MG63 (cell line): ENCODE measurements around the gene LRRC49. TPM values are rescaled to one million over a fixed set of nuclear protein-coding genes. Genes with fewer than 3 reads are reported as not detected.
A peak's percentile ranks its signal among the peaks of the same experiment; 100 is the strongest.
"Not testable (repeated sequence)": the region's sequence is repeated elsewhere in the genome, so short reads cannot be mapped to it uniquely, and the experiment has no call there.

Experiments
- DNase-seq: peaks from one replicate; pipeline ENCODE4 v3.0.0-alpha.2; 2020
- H3K27me3 ChIP-seq: fragments of 250-450 bp; sonication (Bioruptor Pico); 2 replicates; pipeline ENCODE4 v1.5.1; 2020; ENCODE audit warnings: mild to moderate bottlenecking, moderate library complexity
- H3K36me3 ChIP-seq: fragments of 250-450 bp; sonication (Bioruptor Pico); 2 replicates; pipeline ENCODE4 v1.5.1; 2020; ENCODE audit warnings: mild to moderate bottlenecking, moderate library complexity
- H3K4me3 ChIP-seq: fragments of 250-450 bp; sonication (Bioruptor Pico); 2 replicates; pipeline ENCODE4 v1.5.1; 2020; ENCODE audit warnings: mild to moderate bottlenecking, moderate library complexity
- H3K9me3 ChIP-seq: fragments of 250-450 bp; sonication (Bioruptor Pico); 2 replicates; pipeline ENCODE4 v1.5.1; 2020; ENCODE audit warnings: mild to moderate bottlenecking, moderate library complexity
- total RNA-seq: library from RNA; depleted of rRNA; stranded (reverse); fragments of >200 nt; shearing (Covaris generic); gene quantifications from 2 replicates; pipeline ENCODE4 v1.2.3, GENCODE V29; 2014; ENCODE audit warnings: low replicate concordance; rRNA removed

The LRRC49 gene, protein sequence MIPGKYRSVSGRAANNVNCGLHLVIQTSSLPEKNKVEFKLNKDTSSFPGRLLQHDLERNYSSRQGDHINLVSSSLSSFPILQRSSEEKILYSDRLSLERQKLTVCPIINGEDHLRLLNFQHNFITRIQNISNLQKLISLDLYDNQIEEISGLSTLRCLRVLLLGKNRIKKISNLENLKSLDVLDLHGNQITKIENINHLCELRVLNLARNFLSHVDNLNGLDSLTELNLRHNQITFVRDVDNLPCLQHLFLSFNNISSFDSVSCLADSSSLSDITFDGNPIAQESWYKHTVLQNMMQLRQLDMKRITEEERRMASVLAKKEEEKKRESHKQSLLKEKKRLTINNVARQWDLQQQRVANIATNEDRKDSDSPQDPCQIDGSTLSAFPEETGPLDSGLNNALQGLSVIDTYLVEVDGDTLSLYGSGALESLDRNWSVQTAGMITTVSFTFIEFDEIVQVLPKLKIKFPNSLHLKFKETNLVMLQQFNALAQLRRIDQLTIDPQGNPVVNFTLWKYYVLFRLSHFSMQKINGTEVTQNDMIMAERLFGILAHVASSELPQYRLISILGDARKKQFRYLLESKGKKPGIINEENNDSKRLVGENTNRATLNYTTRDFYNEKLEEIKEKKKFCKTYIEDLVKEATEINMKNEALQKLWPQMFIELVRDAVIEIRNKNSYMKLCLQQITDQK
- 8.3 and 18.1 TPM in 2 replicates for total RNA-seq

DNA sequence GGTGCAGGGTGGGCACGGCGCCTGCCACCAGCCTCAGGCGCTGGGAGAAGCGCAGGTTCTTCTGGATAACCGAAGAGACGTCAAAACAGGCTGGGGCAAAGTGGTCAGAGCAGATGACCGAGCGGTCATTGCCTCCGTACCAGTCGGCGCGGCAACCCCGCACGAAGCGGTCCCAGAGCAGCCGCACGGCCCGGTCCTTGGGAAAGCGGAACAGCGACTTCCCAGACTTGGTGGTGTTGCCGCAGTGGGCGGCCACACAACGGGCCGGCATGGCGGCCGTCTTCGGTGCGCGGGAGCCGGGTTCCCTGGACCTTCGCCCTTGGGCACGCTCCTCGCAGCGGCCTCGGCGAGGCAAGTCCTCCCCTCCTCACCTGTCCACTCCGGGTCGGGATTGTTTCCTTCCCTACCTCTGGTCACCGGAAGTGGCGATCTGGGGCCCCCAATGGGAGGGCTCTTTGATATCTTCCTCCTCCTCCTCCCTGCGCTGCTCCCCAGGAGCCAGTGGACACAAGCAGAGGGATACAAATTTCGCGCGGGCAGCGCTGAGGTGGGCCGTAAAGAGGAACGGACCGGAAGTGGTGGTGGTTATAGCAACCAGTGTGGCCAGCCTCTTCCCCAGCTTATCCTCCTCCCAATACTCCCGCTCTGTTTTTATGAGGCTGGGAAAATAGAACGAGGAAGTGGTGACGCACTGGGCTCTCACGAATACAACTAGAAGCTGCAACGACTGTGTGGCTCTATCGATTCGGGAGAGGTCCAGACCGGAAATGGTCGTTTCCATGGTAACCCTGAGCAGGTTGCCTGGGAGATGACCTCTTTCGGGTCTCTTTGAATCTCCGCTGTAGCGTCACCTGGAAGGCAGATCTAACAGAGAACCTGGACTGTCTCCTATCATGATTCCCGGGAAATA is at the start of gene LRRC49, which contains the start of gene THAP10:
Gene LRRC49 (plus strand): TSS at position 825 of the 910 bp plus-strand sequence. CDS start 69 bp downstream, at position 894.
Gene THAP10 (minus strand): TSS at position 432 of the 910 bp plus-strand sequence. CDS start 161 bp downstream, at position 271.
- Histone ChIP-seq H3K9me3 (no peaks in the 10 kb centered on the region), H3K36me3 (peaks cover 4% of the 10 kb centered on the region; the same call in 1 of the 2 replicates), H3K27me3 (no peaks in the 10 kb centered on the region), H3K4me3 (peak within 1 kb of the TSS; percentile 81)
- peak; percentile 94 for DNase-seq

DNA sequence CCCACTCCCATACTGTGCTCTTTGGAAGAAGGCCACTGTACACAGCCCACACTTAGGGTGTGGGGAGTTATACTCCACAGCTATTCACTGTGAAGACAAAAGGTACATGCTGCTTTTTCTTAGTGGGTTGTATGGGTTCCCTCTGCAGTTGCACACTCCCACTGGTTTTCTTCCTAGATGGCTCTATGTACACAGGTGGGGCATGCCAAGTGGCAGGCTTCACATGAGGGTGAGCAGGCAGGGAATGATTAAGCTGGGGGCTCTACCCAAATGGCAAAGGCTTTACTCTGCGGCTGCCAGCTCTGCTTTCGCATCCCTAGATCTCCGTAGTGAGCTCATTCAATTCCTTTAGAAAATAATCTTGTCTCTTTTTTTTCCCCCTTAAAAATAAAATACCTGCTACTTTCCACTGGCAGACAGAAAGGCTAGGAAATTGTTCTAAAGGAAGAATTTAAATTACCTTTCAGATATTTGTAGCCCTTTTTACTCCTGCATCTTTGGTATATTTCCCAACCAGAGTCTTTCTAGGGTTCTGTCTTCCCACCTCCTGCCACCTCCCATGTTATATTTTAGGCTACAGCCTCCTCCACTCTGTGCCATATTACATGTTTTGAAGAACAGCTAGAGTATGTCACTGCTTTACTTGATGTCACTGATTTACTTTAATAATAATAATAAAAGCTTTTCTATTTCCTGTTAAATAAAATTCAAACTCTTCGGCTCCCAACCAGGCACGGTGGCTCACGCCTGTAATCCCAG is 46.8 kb upstream of the LRRC49 start:
- no peak overlapping the region for H3K4me3 ChIP-seq
- H3K9me3 ChIP-seq: no peaks in the 10 kb centered on the region
- no peak for DNase-seq
- peaks cover 36% of the 10 kb centered on the region for H3K36me3 ChIP-seq
- H3K27me3 ChIP-seq: no peaks in the 10 kb centered on the region

DNA sequence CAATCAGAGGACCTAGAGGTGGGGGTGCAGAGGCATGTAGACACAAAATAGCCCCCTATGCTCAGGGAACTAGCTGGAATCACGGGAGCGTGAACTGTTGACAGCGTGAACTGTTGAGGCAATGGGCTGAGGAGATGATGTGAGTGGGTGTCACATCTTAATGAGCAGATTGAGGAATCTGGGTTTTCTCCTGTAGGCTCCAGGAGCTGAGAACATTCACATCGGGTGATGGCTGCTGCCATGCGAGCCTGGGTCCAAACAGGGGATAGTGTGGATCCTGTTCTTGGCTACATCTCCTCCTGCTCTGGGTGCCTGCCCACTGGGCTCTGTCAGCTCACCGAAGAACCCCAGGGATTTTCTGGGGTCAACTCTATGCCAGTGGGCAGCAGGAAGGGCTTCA is 40.7 kb upstream of the LRRC49 start:
- Histone ChIP-seq H3K27me3 (no peaks in the 10 kb centered on the region), H3K4me3 (peak overlapping the region; percentile 68; the same call in 1 of the 2 replicates), H3K9me3 (no peaks in the 10 kb centered on the region)

DNA sequence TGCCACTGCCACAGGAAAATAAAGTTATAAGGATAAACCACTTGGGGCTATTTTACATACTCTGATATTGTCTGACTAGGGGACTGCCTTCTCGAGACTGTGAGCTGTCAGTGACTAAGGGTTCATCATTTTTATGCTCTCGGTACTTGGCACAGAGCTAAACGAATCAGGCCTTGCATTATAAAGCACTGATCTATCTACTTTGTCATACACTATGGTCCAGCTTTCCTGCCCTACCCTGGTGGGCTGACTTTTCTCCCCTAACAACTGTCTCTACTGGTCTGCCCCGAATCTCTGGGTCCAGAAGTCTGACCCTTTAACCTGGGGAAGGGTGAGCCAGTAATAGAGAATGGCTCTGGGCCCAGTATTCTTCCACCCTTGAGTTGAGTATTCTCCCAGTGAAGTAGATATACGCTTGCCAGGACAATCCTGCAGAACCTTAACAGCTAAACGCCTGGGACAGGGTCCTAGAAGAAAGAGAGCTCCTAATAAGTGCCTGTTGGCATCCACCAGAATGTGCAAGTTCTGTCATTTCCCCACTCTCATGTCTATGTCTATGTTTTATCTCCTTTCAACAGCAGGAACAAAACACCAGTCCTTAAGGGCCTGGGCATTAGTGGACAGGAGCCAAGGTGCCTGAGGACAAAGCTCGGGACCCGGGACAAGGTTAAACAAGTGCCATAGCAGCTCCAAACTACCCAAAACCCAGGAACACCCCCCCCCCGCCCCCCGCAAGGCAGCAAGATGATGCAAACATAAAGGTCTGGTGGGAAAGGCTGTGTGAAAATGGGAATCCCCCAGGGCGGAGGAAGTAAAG is 39.9 kb upstream of the LRRC49 start:
- DNase-seq: no peak
- no peaks in the 10 kb centered on the region for H3K27me3 ChIP-seq
- no peaks in the 10 kb centered on the region for H3K9me3 ChIP-seq
- H3K4me3 ChIP-seq: peak overlapping the region; percentile 68
- peaks cover 31% of the 10 kb centered on the region for H3K36me3 ChIP-seq

More for the DNA sequence above, 40.7 kb upstream of the LRRC49 start:
- peaks cover 34% of the 10 kb centered on the region for H3K36me3 ChIP-seq
- no peak for DNase-seq

DNA sequence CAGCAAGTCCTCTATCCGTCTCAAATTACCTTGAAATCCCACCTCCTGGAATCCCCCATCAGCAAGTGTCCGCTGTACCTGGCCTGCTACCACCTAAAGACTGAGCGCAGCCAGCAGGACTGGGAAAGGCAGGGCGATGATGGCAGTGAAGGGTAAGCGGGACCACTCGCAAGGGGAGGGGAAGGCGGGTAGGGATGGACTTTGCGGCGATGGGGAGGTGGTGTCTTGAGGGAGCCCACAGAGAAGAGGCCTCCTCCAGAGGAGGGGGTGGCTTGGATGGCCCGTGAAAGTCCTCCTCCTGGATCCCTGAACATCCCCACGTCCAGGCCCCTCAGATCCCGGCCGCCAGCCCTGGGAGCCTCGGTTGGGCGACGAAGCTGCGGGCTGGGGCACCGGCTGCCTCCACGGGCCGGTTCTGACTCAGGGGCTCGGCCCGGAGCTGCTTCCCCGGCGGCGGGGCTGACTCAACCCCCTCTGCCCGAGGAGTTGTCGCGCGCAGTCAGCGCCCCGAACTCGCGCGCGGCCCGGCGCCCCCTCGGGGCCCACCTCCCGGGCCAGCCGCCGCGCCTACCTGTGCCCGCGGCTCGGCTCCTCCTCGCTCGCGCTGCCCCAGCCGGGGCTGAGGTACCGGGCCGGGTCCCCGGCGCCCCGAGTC is 39.2 kb upstream of the LRRC49 start:
- H3K36me3 ChIP-seq: peaks cover 30% of the 10 kb centered on the region

DNA sequence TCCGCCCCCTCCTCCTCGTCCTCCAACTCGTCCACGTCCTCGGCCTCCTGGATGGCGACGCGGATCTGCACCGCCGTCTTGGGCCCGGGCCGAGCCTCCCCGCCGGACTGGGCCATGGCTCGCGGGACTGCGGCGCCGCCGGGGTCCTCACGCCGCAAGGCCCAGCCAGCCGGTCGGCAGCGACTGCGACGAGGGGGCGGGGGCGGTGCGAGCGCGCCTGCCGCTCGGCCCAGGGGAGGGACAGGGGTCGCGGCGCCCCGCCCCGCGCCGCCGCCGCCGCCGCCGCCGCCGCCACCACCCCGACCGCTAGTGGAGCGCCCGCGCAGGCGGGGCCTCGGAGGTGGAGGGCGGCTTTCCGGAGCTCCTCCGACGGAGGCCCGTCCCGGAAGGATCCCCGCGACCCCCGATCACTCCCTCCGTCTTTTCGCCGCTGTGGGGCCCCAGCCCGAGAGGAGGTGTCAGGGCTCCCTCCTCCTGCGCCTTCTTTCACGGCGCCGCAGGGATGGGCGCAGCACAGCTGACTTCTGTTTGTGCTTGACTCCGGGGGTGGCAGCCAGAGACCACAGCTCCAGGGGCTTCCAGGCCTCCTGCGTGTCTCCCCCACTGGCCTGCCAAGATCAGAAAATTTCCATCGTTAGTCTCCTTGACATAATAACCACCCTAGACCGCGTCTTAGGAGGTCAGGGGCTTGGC is 38.5 kb upstream of the LRRC49 start, which contains the start of gene LARP6:
Gene LARP6 (minus strand): TSS at position 185 of the 693 bp plus-strand sequence. CDS start 69 bp downstream, at position 116.
- Histone ChIP-seq H3K27me3 (no peaks in the 10 kb centered on the region), H3K4me3 (peak within 1 kb of the TSS; percentile 68), H3K9me3 (no peaks in the 10 kb centered on the region), H3K36me3 (peaks cover 30% of the 10 kb centered on the region)
- peak; percentile 74 for DNase-seq

More for the DNA sequence above, 39.2 kb upstream of the LRRC49 start:
- H3K27me3 ChIP-seq: no peaks in the 10 kb centered on the region
- H3K9me3 ChIP-seq: no peaks in the 10 kb centered on the region
- DNase-seq: peak; percentile 60
- peak overlapping the region; percentile 68 for H3K4me3 ChIP-seq

DNA sequence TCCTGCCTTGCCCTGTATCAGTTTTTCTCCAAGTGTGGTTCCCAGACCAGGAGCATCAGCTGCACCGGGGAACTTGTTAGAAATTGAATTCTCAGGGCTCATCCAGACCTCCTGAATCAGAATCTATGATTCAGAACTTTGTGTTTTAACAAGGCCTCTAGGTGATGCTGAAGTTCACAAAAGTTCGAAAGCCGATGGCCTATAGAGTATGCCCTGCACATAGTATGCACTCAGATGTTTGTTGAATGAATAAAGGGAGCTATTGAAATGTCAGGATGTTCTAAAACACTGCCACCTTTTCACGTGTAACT is 38.0 kb upstream of the LRRC49 start:
- Histone ChIP-seq H3K9me3 (no peaks in the 10 kb centered on the region), H3K36me3 (peaks cover 25% of the 10 kb centered on the region), H3K27me3 (no peaks in the 10 kb centered on the region), H3K4me3 (peak overlapping the region; percentile 68)
- DNase-seq: peak; percentile 37

DNA sequence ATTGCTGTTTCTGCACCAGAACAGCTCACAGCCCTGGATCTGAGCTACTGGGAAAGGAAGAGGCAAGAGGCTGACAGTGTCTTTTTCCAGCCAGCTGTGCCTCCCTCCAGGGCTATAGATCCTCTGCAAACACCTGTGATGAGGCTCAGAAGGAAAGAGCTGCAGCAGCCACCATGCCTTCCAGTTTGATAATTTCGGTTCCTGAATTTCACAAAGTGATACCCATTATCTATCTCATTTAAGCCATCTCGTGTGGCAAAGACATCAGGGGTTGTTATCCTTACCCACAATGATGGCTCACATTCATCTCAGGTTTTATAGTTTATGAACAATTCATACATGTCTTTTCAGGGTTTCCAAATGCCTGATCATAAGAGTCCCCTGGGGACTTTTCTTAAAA is 36.9 kb upstream of the LRRC49 start:
- Histone ChIP-seq H3K27me3 (no peaks in the 10 kb centered on the region), H3K4me3 (no peak overlapping the region), H3K9me3 (no peaks in the 10 kb centered on the region), H3K36me3 (peaks cover 14% of the 10 kb centered on the region)
- no peak for DNase-seq

DNA sequence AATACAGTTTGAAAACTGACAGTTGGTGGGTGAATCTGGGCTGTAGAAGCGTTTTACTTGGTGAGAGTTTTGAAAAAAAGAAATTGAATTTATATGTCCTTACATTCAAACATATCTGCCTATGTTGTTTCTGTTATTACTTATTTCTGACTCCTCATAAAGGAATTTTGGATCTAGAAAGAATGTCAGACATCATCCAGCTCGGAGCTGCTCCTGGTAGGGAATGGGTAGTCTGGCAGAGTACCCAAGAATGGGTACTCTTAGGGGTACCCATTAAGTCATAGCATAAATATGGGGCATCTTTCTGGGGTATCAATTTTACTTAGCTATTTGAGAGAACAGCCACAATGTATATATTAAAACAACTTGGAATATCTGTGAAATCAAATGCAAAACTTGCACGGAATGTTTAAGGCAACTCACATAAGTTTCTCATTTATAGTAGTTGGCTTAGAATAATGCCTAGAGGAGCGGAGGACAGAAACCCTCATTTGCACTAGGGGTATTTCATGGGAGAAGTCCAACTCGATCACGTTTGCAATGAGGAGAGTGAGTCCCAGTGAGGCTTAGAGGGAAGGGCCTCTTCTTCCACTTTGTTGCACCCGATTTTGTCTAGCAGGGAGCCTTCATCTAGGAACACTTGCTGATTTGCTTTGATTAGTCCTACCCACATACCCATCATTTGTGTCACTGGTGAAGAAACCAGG is 36.3 kb upstream of the LRRC49 start:
- peak overlapping the region; percentile 14 for H3K4me3 ChIP-seq
- peak; percentile 35 for DNase-seq
- no peaks in the 10 kb centered on the region for H3K27me3 ChIP-seq
- H3K36me3 ChIP-seq: peaks cover 8% of the 10 kb centered on the region
- no peaks in the 10 kb centered on the region for H3K9me3 ChIP-seq

DNA sequence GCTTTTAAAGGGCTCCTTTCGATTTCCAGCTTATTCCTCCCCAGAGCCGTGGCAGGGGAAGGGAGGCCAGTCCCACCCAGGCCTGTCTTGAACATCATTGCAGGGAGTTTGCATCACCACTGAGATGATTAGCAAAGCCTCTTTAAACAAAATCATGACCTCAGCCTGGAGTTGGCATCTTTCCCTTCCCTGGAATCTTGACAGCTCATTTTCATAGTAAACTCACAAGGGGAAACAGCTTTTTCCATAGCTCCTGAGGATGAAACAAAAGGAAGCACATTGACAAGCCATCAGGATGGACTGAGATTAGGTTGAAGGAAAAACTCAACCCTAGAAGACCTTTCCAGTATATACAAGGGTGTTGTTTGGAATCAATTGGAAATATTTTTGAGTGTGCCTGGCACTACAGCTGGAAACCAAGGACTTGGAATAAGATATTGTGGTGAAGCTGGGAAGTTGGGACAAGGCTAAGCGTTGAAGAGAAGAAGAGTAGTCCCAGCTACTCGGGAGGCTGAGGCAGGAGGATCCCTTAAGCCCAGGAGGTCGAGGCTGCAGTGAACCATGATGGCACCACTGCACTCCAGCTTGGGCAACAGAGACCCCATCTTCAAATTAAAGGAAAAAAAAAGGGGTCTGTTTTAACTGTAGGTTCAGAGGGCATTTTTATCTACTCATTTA is 35.6 kb upstream of the LRRC49 start:
- H3K27me3 ChIP-seq: no peaks in the 10 kb centered on the region
- no peak overlapping the region; the same call in 1 of the 2 replicates for H3K4me3 ChIP-seq
- peak; percentile 93 for DNase-seq
- no peaks in the 10 kb centered on the region for H3K9me3 ChIP-seq
- 0 out of 2 replicates have a peak, but pooled peaks cover 3% of the 10 kb centered on the region for H3K36me3 ChIP-seq

DNA sequence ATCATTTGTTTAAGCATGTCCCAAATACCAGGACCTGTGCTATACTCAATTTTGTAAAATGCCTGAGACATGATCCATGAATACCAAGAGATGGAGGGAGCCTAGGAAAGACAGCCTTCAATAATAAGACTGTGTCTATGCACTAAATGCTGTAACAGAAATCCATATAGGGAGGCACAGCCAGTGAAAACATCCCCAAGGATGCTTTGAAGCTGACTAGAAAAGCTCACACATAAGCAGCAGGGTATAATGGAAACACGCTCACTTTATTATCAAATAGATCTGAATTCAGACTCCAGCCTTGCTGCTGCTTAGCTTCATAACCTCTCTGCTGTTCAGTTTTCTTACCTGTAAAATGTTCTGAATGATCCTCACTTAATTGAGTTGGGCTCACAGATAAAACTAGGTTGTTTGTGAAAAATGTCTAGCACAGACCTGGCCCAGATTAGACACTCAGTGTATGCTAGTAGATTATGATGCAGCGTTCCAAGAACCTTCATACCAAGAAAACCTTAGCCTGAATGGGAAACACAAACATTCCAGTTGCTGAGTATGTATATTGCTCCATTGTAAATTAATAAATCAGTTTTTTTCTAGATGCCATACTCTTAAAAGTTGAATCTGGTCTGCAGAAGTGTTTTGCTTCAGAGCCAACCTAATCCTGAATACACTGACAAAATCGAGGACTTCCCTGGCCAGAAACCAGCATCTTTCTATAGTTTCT is 34.9 kb upstream of the LRRC49 start:
- Histone ChIP-seq H3K36me3 (no peaks in the 10 kb centered on the region), H3K9me3 (no peaks in the 10 kb centered on the region), H3K4me3 (no peak overlapping the region), H3K27me3 (no peaks in the 10 kb centered on the region)
- DNase-seq: no peak

DNA sequence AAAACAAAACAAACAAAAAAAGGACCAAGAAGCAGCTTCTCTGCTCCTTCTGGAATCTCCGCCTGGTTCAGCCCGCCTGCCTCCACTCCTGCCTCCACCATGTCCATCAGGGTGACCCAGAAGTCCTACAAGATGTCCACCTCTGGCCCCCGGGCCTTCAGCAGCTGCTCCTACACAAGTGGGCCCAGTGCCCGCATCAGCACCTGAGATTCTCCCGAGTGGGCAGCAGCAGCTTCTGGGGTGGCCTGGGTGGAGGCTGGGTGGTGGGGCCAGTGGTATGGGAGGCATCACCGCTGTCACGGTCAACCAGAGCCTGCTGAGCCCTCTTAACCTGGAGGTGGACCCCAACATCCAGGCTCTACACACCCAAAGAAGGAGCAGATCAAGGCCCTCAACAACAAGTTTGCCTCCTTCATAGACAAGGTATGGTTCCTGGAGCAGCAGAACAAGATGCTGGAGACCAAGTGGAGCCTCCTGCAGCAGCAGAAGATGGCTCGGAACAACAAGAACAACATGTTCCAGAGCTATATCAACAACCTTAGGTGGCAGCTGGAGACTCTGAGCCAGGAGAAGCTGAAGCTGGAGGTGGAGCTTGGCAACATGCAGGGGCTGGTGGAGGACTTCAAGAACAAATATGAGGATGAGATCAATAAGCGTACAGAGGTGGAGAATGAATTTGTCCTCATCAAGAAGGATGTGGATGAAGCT is 33.9 kb upstream of the LRRC49 start:
- not testable (repeated sequence) for H3K27me3 ChIP-seq, H3K4me3 ChIP-seq, DNase-seq, H3K9me3 ChIP-seq, H3K36me3 ChIP-seq
